ELR (cell line): Measurements from ENCODE around the gene PHF19.

Source experiments
- DNase-seq: peaks from one replicate; pipeline ENCODE4 v3.0.0-alpha.2; 2015; ENCODE audit warnings: low read depth

The PHF19 gene

GRCh38 chr9:120853198-120853597 lies 23.8 kb downstream of the PHF19 start:
- no peak for DNase-seq

GRCh38 chr9:120852240-120853010 lies 24.6 kb downstream of the PHF19 start:
- DNase-seq, result no peak

DNA sequence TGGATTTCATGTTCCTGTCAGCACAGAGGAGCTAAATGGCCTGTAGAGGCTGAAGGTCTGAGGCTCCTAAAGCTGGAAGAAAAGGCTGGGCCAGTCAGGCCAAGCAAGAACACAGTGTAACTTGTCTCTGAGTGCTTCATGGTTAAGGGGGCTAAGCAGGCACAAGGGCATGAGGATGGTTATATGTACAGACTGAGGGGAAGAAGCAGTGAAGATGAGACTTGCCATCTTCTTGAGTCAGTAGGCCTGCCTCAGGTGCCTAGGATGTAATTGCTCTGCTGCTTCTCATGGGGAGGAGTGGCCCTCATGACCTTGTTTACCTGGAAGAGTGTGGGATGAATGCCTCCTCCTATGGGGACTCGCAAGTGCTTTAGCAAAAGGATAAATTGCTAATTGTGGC lies 25.5 kb downstream of the PHF19 start:
- no peak for DNase-seq

DNA sequence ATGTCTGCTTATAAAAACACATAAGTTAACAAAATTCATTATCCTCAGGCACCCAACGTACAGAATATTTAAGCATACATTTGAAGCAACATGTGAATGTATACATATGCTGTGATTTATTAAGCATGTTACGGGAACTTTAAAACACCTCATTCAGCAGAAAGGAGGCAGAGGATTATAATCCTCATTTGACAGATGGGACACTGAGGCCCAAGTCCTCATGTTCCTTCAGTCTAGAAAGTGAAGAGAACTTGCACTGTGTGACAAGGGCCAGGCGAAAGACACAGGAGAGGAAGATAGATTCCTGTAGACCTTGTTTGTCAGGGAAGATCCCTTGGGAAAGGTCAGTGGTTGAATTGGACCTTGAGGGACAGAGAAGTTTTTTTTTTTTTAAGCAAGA lies 26.7 kb downstream of the PHF19 start:
- no peak for DNase-seq

DNA sequence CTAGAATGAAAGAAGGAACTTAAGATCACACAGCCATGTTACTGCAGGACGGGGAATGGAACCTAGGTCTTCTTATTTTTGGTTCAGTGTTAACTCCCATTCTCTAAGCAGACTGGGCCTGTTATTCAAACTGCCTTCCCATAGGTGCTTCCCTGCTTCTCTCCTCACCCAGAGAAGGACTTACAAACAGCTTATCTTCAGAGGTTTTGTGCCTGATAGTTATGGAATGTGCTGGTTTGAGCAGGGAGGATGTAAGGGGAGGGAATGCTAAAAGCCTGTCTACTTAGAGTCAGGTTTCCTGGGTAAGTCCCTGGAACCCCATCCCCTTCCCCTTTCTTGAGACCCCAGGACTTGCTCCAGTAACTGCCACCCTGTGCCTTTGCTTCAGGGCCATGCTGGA lies 30.1 kb downstream of the PHF19 start:
- no peak for DNase-seq

GRCh38 chr9:120846251-120846889 lies 30.6 kb downstream of the PHF19 start:
- no peak for DNase-seq

DNA sequence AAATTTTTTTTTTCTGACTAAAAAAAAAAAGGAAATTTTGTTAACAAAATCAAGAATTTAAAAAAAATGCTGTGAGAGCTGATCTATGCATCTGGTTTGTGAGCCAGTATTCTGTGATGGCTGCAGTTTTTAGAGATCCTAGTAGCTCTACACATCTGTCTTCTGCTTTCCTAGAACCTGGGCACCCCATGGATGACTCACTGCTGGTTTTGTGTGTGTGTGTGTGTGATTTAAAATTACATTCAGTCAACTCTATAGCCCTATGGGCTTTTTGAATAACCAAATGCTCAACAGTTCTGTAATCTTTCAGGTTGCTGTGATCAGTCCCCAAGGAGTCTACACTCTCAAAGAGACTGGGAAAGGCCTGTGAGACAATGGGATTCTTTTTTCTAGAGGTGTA lies 31.7 kb downstream of the PHF19 start:
- DNase-seq, result peak; percentile 37

DNA sequence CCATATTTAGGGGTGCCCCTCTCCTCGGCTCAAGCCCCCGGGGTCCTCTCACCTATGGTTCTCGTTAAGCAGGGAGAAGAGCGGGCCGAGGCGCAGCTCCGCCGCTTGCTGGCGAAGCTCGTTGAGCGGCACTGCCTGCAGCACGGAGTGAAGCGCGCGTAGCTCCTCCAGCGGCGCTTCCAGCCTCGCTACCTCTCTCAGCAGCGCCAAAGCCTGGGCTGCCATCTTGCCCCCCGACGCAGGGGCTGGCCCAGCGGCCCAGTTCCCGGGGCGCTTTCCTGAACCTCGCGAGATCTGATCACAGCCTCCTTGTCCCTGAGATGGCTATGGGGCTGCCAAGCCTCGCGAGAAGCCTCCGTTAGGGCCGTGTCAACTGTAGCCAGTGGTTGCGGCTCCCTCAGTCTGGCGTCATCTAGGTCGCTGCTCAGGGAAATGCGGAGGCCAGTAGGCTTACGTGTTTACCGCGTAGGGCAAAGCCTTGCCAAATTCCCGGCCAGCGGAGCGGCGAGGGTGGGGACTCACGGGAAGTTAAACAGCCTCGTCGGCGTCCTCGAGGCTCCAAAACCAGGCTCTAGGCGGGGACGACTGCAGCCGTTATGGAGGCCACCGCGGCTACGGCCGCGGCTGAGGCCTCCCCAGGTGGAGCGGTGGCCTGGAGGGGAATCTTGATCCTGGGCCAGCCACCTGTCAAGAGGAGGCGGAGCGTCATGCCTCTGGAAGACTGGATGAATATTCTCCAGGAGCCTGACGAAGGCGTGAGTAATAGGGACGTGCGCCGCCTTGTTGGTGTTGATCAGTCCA lies 34.1 kb downstream of the PHF19 start, which contains the start of gene PSMD5:
TSS of gene PSMD5 (minus strand) at position 238 of the 801 bp plus-strand sequence. CDS start at position 225, 13 bp downstream.
- peak; percentile 99 for DNase-seq

DNA sequence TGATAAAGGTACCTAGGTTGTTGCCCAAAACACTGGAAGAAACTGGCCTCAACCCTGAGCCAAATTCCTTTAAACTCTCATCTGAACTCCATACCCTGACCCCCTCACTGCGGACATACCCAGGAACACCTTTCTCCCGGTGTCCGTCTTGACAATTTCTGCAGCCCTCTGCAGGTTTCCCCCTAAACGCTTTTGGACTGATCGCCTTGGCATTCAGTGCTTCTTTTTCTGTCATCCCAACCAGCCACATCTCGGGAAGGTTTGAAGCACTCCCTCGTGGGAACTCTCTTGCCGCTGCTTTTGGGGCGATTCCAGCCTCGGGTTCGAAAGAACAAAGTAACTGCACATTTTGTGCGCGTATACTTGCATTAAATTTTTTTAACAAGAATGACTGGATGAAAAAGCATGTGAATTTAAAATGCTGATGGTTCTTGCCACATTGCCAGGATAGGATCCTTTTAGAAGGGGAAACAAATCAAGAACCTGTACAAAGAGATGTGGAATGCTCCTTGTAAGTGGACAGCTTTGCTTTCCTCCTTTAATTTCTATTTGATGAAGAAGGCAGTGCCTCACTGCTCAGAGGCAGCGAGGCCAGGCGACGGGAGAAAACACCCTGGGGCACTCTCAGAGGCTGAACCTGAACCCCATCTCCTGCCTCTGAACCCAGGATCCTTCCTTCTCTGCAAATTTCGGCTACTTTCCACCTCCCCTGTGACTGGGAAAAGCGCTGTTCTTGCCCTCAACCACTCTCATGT lies 34.9 kb downstream of the PHF19 start:
- peak; percentile 47 for DNase-seq

DNA sequence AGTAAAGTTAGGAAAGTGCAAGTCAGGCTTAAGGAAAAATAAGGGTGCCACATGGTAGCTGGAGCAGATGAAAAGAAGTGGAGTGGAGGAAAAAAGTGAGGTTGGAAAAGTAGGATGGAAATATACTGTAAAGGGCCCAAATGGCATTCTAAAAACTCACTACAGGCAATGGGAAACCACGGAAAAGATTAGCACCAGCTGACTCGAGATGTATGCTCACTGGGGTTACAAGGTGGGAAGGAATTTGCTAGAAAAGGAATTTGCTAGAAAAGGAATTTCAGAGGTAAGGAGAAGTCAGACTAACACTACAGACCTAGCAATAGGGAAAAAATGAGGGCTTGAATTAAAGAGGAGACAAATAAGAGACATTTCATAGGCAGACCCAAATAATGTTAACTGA lies 37.8 kb downstream of the PHF19 start:
- peak; percentile 19 for DNase-seq

DNA sequence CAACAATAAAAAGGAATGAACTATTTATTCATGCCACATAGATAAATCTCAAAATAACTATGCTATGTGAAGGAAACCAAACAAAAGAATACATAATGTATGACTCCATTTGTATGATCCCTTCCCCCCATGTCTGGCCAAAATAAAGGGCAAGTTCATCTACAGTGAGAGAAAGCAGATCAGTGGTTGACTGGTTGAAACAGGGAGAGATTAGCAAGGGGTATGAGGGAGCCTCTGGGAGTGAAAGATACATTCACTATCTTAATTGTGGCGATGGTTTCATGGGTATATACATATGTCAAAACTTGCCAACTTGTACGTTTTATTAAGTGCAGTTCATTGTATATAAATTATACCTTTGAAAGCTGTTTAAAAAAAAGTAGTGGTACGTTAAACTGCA lies 39.1 kb downstream of the PHF19 start:
- DNase-seq, result no peak

DNA sequence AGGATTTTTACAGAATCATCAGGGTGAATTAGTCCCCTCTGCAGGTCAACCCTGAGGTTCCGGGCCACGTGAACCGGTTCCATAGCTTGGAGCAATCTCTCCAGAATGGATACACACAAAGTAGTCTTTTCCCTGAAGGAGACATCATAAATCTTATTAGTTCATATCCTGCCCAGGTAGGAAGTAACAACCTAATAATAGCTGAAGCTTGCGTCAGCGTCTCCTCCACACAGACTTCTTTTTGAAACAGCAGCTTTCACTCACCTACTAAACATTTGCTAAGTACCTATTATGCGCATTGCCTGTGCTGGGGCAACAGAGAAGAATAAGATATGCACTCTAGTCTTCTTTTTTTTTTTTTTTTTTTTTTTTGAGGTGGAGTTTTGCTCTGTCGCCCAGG lies 43.7 kb downstream of the PHF19 start:
- DNase-seq, result no peak

DNA sequence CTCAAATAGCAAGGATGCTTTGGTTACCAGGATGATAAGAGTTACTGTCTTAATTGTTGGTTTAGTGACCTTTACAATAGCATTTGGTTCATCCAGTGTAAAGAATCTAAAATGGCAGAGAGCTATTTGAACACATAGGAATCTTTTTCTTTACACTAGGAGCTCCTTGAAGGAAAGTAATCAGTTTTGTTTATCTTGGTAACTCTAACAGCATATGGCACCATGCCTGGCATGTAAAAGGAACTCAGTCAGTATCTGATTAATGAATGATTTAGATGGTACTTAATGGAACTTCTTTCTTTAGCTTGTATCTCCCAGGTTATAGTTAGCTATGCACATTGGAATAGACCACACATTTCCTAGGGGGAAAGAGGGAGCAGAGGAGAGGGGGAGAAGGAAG lies 44.2 kb downstream of the PHF19 start:
- no peak for DNase-seq

DNA sequence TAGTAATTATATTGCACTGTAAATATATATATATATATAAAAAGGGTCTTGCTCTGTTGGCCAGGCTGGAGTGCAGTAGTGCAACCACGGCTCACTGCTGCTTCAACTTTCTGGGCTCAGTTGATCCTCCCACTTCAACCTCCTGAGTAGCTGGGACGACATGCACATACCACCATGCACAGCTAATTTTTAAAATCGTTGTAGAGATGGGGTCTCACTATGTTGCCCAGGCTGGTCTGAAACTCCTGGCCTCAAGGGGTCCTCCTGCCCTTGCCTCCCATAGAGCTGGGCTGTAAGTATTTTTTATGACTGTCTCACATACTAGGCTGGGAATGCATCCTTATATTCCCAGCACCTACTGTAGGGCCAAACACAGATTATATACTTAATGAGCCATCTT lies 46.1 kb downstream of the PHF19 start:
- DNase-seq, result no peak

- DNase-seq, result peak; percentile 54
Measured at GRCh38 chr9:120830151-120830550, 46.8 kb downstream of the PHF19 start.

DNA sequence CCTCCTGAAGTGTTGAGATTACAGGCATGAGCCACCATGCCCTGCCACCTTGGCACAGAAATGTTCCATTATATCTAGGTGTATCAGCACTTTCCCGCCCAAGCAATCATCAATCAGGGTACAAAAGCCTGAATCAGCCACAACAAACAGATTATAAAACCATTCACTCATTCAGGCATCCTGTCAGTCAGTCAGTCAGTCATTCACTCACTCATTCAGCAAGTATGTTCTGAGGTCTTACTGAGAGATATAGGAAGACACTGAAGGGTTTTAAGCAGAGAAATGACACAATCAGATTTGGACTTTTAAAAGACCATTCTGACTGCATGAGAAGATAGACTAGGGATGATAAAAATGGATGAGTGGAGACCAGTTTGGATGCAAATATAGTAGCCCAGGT lies 47.3 kb downstream of the PHF19 start:
- DNase-seq, result no peak

DNA sequence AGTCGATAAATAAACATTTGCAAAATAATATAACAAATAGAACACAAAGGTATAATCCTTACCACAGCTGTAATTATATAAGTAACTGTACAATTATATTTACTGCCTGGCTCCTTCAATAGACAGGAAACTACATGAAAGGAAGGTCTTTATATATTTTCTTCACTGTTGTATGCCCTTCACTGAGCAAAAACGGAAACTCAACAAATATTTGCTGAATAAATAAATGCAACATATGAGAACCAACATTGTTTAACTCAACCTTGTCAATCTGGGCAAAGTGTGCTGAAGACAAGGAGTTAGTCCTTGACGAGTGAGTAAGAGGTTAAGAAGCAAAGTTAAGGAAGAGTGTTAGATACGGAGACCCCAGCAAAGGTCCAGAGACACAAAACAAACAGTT lies 56.9 kb downstream of the PHF19 start:
- DNase-seq, result no peak

- DNase-seq, result no peak
Measured at GRCh38 chr9:120818595-120818994, 58.4 kb downstream of the PHF19 start.

- DNase-seq, result no peak
Measured at GRCh38 chr9:120815075-120815474, 61.9 kb downstream of the PHF19 start.

DNA sequence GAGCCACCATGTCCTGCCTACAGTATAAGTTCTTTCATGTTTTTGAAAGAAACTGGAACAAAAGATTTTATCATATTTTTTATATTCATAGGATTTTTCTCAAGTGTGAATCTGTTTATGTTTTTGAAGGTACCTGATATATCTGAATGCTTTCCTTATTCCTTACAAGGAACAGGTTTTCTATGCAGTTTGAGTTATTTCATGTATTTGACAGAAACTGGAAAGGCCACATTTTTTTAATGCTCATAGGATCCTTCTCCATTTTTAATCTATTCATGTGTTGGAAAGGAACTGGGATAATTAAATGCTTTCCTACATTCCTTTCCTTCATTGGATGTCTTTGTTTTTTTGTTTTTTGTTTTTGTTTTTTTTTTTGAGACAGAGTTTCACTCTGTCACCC lies 68.1 kb downstream of the PHF19 start:
- no peak for DNase-seq

GRCh38 chr9:120807607-120808379 lies 69.2 kb downstream of the PHF19 start:
- DNase-seq, result no peak
